ENCODE results near the gene HINT1.

HINT1 gene

GRCh38 chr5:131109540-131110255, 55.4 kb downstream of the HINT1 start:
- no peak for DNase-seq (ENCODE audit: low read depth)
